ENCODE measurements around the gene AHSG. TPM values are rescaled to one million over a fixed set of nuclear protein-coding genes. Genes with fewer than 3 reads are reported as not detected.

The AHSG gene
- polyA plus RNA-seq, 1 experiment: not detected

DNA sequence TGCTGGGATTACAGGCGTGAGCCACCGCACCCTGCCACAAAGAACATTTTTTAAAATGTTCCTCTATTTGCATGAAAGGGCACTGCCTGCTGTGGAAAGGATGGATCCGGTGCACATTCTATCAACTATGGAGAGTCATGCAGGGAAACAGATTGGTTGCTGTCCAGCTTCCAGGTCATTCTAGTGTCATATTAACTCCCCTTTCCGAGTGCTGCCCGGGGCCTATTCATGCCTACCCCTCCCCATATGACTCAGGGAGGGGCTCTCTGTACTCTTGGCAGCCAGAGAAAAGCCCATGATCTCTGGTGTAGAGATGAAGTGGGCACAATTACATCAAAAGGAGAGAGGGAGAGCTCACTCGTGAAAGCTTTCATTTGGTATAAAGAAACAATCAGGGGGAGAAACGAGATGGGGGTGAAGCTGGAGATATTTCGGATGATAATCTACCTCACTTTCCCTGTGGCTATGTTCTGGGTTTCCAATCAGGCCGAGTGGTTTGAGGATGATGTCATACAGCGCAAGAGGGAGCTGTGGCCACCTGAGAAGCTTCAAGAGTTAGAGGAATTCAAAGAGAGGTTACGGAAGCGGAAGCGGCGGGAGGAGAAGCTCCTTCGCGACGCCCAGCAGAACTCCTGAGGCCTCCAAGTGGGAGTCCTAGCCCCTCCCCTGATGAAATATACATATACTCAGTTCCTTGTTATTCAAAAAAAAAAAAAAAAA, 16.1 kb upstream of the AHSG start:
- Histone ChIP-seq H3K27me3 (ENCODE audit: control insufficient read depth, insufficient read depth, low read length) (peaks cover 4% of the 10 kb centered on the region), H3K27ac (ENCODE audit: low read depth, low read length) (no peak overlapping the region), H3K9me3 (ENCODE audit: control insufficient read depth, insufficient read depth, low read length) (no peaks in the 10 kb centered on the region), H3K4me3 (ENCODE audit: low read depth, low read length) (no peak overlapping the region)
- no peak for DNase-seq (ENCODE audit: low read depth, low spot score)
- TF ChIP-seq CTCF (IDR thresholded peaks at IDR 0.05; ENCODE audit: low read depth, low read length): no peak
- POLR2A ChIA-PET: interaction anchor here (0.7 kb wide), 1 partner anchor 1856 kb away, joined by 8 read pairs; no protein-coding TSS in a partner anchor
- CTCF ChIA-PET: interaction anchor here (0.8 to 10.4 kb wide), 3 partner anchors 12 to 225 kb away, joined by 3 to 113 read pairs (median 3); no protein-coding TSS in a partner anchor

- Histone ChIP-seq H3K4me3 (ENCODE audit: low read depth, low read length) (no peak overlapping the region), H3K27me3 (ENCODE audit: control insufficient read depth, insufficient read depth, low read length) (peaks cover 4% of the 10 kb centered on the region), H3K9me3 (ENCODE audit: control insufficient read depth, insufficient read depth, low read length) (no peaks in the 10 kb centered on the region), H3K27ac (ENCODE audit: low read depth, low read length) (no peak overlapping the region)
- no peak for TF ChIP-seq CTCF (IDR thresholded peaks at IDR 0.05; ENCODE audit: low read depth, low read length)
- ChIA-PET CTCF (interaction anchor here (2.0 to 10.4 kb wide), 3 partner anchors 17 to 19 kb away, joined by 7 to 113 read pairs (median 10); no protein-coding TSS in a partner anchor), POLR2A (no interaction called here)
- no peak for DNase-seq (ENCODE audit: low read depth, low spot score)
Measured at GRCh38 chr3:186598108-186598784, 14.6 kb upstream of the AHSG start.

DNA sequence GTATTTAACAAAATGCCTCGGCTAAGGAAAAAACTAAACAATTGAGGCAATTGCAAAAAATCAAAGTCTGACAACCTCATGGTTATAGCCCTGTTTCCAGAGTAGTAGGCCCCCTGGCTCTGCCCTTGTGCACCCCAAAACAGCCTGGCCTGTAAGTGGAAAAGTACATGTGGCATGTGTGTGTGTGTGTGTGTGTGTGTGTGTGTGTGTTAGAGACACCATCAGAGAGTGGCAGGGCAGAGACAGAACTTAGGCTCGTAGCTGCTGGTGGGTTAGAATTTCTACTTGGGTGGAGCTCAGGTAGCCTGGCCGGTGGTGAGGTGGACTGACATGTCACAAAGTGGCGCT, 14.1 kb upstream of the AHSG start:
- Histone ChIP-seq H3K4me3 (ENCODE audit: low read depth, low read length) (no peak overlapping the region), H3K27me3 (ENCODE audit: control insufficient read depth, insufficient read depth, low read length) (peaks cover 4% of the 10 kb centered on the region), H3K27ac (ENCODE audit: low read depth, low read length) (no peak overlapping the region), H3K9me3 (ENCODE audit: control insufficient read depth, insufficient read depth, low read length) (no peaks in the 10 kb centered on the region)
- CTCF ChIA-PET: interaction anchor here (2.0 to 3.1 kb wide), 2 partner anchors 16 to 18 kb away, joined by 7 to 10 read pairs; no protein-coding TSS in a partner anchor
- POLR2A ChIA-PET: no interaction called here
- no peak for DNase-seq (ENCODE audit: low read depth, low spot score)
- TF ChIP-seq CTCF (IDR thresholded peaks at IDR 0.05; ENCODE audit: low read depth, low read length): no peak

- no peak for TF ChIP-seq CTCF (IDR thresholded peaks at IDR 0.05; ENCODE audit: low read depth, low read length)
- CTCF ChIA-PET: interaction anchor here (1.3 to 3.1 kb wide), 3 partner anchors 13 to 18 kb away, joined by 4 to 10 read pairs (median 7); partner anchors contain the start of gene AHSG
- POLR2A ChIA-PET: no interaction called here
Measured at GRCh38 chr3:186599142-186599784, 13.6 kb upstream of the AHSG start.

More at GRCh38 chr3:186599142-186599784, 13.6 kb upstream of the AHSG start:
- Histone ChIP-seq H3K27ac (ENCODE audit: low read depth, low read length) (no peak overlapping the region), H3K27me3 (ENCODE audit: control insufficient read depth, insufficient read depth, low read length) (peaks cover 4% of the 10 kb centered on the region), H3K9me3 (ENCODE audit: control insufficient read depth, insufficient read depth, low read length) (no peaks in the 10 kb centered on the region), H3K4me3 (ENCODE audit: low read depth, low read length) (no peak overlapping the region)
- DNase-seq (ENCODE audit: low read depth, low spot score): no peak

All from AG04450 (cell line).